Esophagus (tissue), 2 donors: ENCODE data around the gene EWSR1. TPM values are rescaled to one million over a fixed set of nuclear protein-coding genes. Genes with fewer than 3 reads are reported as not detected.

Experiments
- H3K27ac ChIP-seq, 2 donors: one replicate each; pipeline ENCODE4 v1.5.1; 2013; ENCODE audit warnings: low read depth in 2 of 2, mild to moderate bottlenecking in 2 of 2, inconsistent platforms in 1 of 2, low read length in 1 of 2, moderate library complexity in 1 of 2
- H3K27me3 ChIP-seq, 2 donors: one replicate each; pipeline ENCODE4 v1.6.1; 2013; ENCODE audit warnings: low read length in 2 of 2, control low read depth in 1 of 2, mild to moderate bottlenecking in 1 of 2; ENCODE audit not compliant: insufficient read depth in 2 of 2, control insufficient read depth in 1 of 2
- H3K36me3 ChIP-seq, 2 donors: one replicate each; pipeline ENCODE4 v1.6.1; 2013; ENCODE audit warnings: low read length in 1 of 2; ENCODE audit not compliant: control insufficient read depth in 2 of 2, insufficient read depth in 2 of 2
- H3K4me1 ChIP-seq, 2 donors: one replicate each; pipeline ENCODE4 v1.6.1; 2013; ENCODE audit warnings: low read length in 1 of 2; ENCODE audit not compliant: control insufficient read depth in 2 of 2, insufficient read depth in 2 of 2
- H3K4me3 ChIP-seq, 2 donors: one replicate each; pipeline ENCODE4 v1.5.1; 2013; ENCODE audit warnings: low read length in 2 of 2, mild to moderate bottlenecking in 2 of 2, low read depth in 1 of 2, moderate library complexity in 1 of 2
- H3K9me3 ChIP-seq, 2 donors: one replicate each; pipeline ENCODE4 v1.6.1; 2013; ENCODE audit warnings: mild to moderate bottlenecking in 2 of 2, low read depth in 1 of 2, low read length in 1 of 2, moderate library complexity in 1 of 2; ENCODE audit not compliant: control insufficient read depth in 2 of 2, insufficient read depth in 1 of 2
- WGBS, 2 donors: extraction: QIAGEN DNeasy Blood & Tissue Kit; methylation state at CpG; one replicate each; pipeline ENCODE4 v1.1.7; 2013; 5-methylcytosine and 5-hydroxymethylcytosine counted together
- polyA plus RNA-seq, 2 donors: library from polyadenylated mRNA; stranded (reverse); fragments of 200-250 nt; gene quantifications; one replicate each; pipeline ENCODE4 v1.2.3, GENCODE V29; 2013
- donor health status: healthy with polysubstance abuse.
- donor health status: Bipolar disorder and iron deficiency.

The EWSR1 gene
- polyA plus RNA-seq, 2 donors, result 103 to 138 TPM

DNA sequence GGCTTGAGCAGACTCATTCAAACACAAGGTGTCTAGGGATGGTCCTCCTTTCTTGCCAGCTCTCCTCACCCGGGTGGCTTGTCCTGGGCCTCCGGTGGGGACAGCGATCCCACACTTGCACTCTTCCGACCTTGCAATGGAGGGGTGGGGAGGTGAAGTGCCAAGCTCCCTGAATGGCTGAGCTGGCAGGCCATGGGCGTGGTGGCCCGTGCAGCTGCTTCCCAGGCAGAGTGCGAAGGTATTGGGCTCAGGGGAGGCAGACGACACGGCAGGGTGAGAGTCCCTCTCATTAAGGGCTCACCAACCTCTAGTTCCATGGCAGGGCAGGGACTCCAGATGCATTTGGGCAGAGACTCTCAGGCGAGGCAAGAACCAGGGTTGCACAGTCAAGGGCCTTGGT lies 58.4 kb downstream of the EWSR1 start:
- no peak overlapping the region for H3K27ac ChIP-seq
- 86 to 88% methylated on average over 10 of the region's 10 CpGs for WGBS, 2 donors
- no peaks in the 10 kb centered on the region for H3K9me3 ChIP-seq
- H3K36me3 ChIP-seq, result peaks cover 14 to 53% of the 10 kb centered on the region in 2 donors
- no peaks in the 10 kb centered on the region for H3K4me1 ChIP-seq
- H3K27me3 ChIP-seq, result no peaks in the 10 kb centered on the region
- H3K4me3 ChIP-seq, result no peak overlapping the region

GRCh38 chr22:29327089-29327764 lies 59.2 kb downstream of the EWSR1 start:
- WGBS, 2 donors, result 85 to 86% methylated on average over 15 of the region's 15 CpGs
- Histone ChIP-seq H3K27me3 (no peaks in the 10 kb centered on the region), H3K9me3 (no peaks in the 10 kb centered on the region), H3K4me3 (no peak overlapping the region), H3K36me3 (peaks cover 14 to 55% of the 10 kb centered on the region in 2 donors), H3K4me1 (no peaks in the 10 kb centered on the region), H3K27ac (no peak overlapping the region)

DNA sequence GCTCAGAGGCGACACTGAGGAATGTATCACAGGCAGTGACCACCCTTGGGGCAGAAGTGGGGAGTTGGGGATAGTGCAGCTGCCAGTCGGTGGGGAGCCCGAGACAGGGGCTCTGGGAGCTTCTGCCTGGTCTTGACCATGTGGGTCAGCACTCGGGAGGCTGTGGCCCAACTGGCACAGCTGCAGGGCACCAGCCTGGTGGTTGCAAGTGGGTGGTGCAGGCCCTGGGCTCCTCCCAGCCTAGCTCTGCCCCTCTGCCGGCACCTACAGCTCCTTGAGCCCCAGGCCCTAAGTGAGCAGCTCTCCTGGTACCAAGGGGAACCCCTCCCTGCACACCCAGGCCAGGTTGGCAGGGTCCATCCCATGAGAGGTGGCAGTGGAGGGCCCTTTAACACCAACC lies 60.0 kb downstream of the EWSR1 start:
- Histone ChIP-seq H3K27ac (no peak overlapping the region), H3K4me1 (no peaks in the 10 kb centered on the region), H3K4me3 (no peak overlapping the region), H3K27me3 (no peaks in the 10 kb centered on the region), H3K36me3 (peaks cover 15 to 58% of the 10 kb centered on the region in 2 donors), H3K9me3 (no peaks in the 10 kb centered on the region)
- 83 to 88% methylated on average over 5 of the region's 5 CpGs for WGBS, 2 donors

- H3K9me3 ChIP-seq, result no peaks in the 10 kb centered on the region
- peaks cover 19 to 63% of the 10 kb centered on the region in 2 donors for H3K36me3 ChIP-seq
- WGBS, 2 donors, result 85 to 89% methylated on average over 34 of the region's 34 CpGs
- no peak overlapping the region for H3K27ac ChIP-seq
- H3K4me1 ChIP-seq, result no peaks in the 10 kb centered on the region
- H3K27me3 ChIP-seq, result no peaks in the 10 kb centered on the region
- no peak overlapping the region for H3K4me3 ChIP-seq
These were observed 60.8 kb downstream of the EWSR1 start for GRCh38 chr22:29328566-29329500.

DNA sequence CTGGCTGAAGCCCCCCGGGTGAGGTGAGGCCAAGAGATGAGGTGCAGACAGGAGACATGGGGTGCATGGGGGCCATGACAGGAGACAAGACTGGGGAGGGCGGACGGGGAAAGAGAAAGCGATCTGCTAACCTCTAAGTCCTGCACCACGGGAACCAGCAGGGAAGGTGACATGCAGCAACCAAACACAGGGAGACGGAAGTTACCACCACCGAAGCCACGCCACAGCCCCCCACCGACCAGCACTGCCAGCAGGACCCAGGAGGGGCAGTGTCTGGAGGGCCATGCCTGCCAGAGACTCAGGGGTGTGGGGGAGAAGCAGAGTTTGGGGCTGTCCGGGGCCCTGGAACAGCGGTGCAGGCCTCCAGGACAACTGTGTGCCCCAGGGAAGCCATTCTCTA lies 61.5 kb downstream of the EWSR1 start:
- Histone ChIP-seq H3K27me3 (no peaks in the 10 kb centered on the region), H3K4me3 (no peak overlapping the region), H3K36me3 (peaks cover 19 to 68% of the 10 kb centered on the region in 2 donors), H3K4me1 (no peaks in the 10 kb centered on the region), H3K27ac (no peak overlapping the region), H3K9me3 (no peaks in the 10 kb centered on the region)
- 92% methylated on average over 11 of the region's 11 CpGs for WGBS, 2 donors

DNA sequence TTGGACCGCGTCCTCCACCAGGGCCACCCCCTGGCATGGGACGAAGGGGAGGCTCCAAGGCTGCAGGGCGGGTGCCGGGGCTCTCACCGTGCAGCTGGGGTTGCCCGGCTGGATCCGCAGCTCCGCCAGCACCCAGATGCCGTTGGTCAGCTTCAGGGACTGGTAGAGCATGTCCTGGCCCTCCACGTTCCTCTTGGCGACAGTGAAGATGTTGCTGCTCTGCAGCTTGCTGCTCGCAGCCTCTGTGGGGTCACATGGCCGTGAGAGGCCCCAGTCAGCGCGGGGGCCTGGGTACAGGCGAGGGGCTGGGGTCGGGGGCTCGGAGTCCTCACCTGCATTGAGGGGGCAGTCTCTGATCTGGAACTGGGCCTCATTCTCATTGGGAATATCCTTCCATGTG lies 62.2 kb downstream of the EWSR1 start:
- no peak overlapping the region for H3K4me3 ChIP-seq
- WGBS, 2 donors, result 89 to 93% methylated on average over 19 of the region's 19 CpGs
- peaks cover 19 to 74% of the 10 kb centered on the region in 2 donors for H3K36me3 ChIP-seq
- no peaks in the 10 kb centered on the region for H3K9me3 ChIP-seq
- H3K27me3 ChIP-seq, result no peaks in the 10 kb centered on the region
- H3K27ac ChIP-seq, result no peak overlapping the region
- no peaks in the 10 kb centered on the region for H3K4me1 ChIP-seq

DNA sequence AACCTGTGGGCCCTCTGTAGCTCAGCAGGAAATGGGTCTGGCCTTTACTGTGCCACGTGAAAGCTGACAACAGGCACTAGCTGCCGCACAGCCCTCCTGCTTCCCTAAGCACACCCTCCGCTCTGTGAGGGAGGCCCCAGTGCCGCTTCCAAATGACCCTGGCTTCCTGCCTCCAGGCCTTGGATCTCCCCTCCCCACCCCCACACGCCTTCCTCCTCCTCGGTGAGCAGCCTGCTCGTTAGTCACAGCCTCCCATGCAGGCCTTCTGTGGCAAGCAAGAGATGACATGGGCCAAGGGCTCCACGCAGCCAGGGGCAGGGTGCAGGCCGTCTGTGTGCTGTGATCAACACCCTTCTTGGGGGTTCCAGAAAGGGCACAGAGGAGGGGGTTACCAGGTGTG lies 62.7 kb downstream of the EWSR1 start:
- WGBS, 2 donors, result 63 to 76% methylated on average over 8 to 9 of the region's 9 CpGs
- Histone ChIP-seq H3K4me1 (no peaks in the 10 kb centered on the region), H3K27ac (no peak overlapping the region), H3K4me3 (no peak overlapping the region), H3K36me3 (peaks cover 19 to 79% of the 10 kb centered on the region in 2 donors), H3K9me3 (no peaks in the 10 kb centered on the region), H3K27me3 (no peaks in the 10 kb centered on the region)

GRCh38 chr22:29331213-29331612 lies 63.1 kb downstream of the EWSR1 start:
- H3K36me3 ChIP-seq, result peaks cover 19 to 82% of the 10 kb centered on the region in 2 donors
- no peak overlapping the region for H3K4me3 ChIP-seq
- H3K4me1 ChIP-seq, result no peaks in the 10 kb centered on the region
- H3K27ac ChIP-seq, result no peak overlapping the region
- H3K9me3 ChIP-seq, result no peaks in the 10 kb centered on the region
- no peaks in the 10 kb centered on the region for H3K27me3 ChIP-seq
- WGBS, 2 donors, result 86% methylated on average over 8 of the region's 8 CpGs

DNA sequence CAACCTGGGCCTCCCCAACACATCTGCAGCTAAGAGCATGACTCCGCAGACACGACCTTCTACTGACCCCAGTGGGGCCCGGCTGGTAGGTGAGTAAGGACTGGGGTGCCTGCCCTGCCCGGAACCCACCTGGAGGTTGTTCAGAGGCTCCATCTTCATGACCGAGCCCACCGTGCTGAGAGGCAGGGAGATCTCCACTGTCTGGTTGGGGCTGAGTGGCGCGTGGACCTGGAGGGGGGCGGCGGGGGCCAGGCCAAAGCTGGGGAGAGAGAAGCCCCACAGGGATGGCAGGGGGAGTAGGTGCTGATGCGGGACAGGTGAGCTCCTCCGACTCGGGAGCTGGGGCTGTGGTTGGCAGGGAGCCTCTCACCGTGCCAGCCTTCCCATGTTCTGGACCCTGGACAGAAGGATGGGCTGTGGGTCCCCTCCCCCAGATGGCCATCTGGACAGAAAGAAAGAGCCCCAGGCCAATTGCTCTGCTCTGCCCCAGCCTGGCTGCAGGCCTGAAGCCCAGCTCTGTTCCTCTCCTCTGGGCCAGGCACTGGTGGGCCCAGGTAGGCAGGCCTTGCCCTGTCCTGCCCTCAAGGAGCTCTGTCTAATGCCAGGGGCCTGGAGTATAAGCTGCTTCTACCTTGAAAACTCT lies 63.7 kb downstream of the EWSR1 start:
- Histone ChIP-seq H3K27ac (no peak overlapping the region), H3K9me3 (no peaks in the 10 kb centered on the region), H3K27me3 (no peaks in the 10 kb centered on the region), H3K36me3 (peaks cover 19 to 79% of the 10 kb centered on the region in 2 donors), H3K4me1 (no peaks in the 10 kb centered on the region), H3K4me3 (no peak overlapping the region)
- WGBS, 2 donors, result 76 to 86% methylated on average over 12 to 14 of the region's 14 CpGs
